Osteoblast (primary cell): ENCODE data around the gene PRKCE. TPM values are rescaled to one million over a fixed set of nuclear protein-coding genes. Genes with fewer than 3 reads are reported as not detected.

Source experiments
- DNase-seq: peaks from one replicate; pipeline ENCODE4 v3.0.0; 2011; ENCODE audit warnings: low spot score, mixed read lengths; ENCODE audit not compliant: insufficient read length; ENCODE audit errors: missing footprints
- H2AFZ ChIP-seq: 2 replicates; pipeline ENCODE4 v1.6.0; 2011; ENCODE audit warnings: mild to moderate bottlenecking, low read length
- H3K27ac ChIP-seq: 2 replicates; pipeline ENCODE4 v1.5.1; 2011; ENCODE audit warnings: mild to moderate bottlenecking, low read depth, low read length, moderate library complexity
- H3K27me3 ChIP-seq: 2 replicates; pipeline ENCODE4 v1.6.0; 2012; ENCODE audit warnings: mild to moderate bottlenecking, control low read depth, inconsistent platforms, low read length, moderate library complexity; ENCODE audit not compliant: insufficient read depth
- H3K36me3 ChIP-seq: 2 replicates; pipeline ENCODE4 v1.5.1; 2011; ENCODE audit warnings: mild to moderate bottlenecking, low read length, control low read depth, moderate library complexity; ENCODE audit not compliant: insufficient read depth
- H3K4me1 ChIP-seq: 2 replicates; pipeline ENCODE4 v1.5.1; 2011; ENCODE audit warnings: mild to moderate bottlenecking, low read length, control low read depth, moderate library complexity; ENCODE audit not compliant: insufficient read depth
- H3K4me2 ChIP-seq: 2 replicates; pipeline ENCODE4 v1.6.0; 2011; ENCODE audit warnings: mild to moderate bottlenecking, low read length; ENCODE audit not compliant: insufficient read depth
- H3K4me3 ChIP-seq: fragments of 200-600 bp; sonication (generic); 3 replicates; pipeline ENCODE4 v1.5.1; 2012; ENCODE audit warnings: mild to moderate bottlenecking, low read length, inconsistent platforms; ENCODE audit not compliant: insufficient read depth
- H3K79me2 ChIP-seq: 2 replicates; pipeline ENCODE4 v1.6.0; 2012; ENCODE audit warnings: mild to moderate bottlenecking, low read length, control low read depth, inconsistent platforms; ENCODE audit not compliant: insufficient read depth
- H3K9me3 ChIP-seq: 2 replicates; pipeline ENCODE4 v1.5.1; 2011; ENCODE audit warnings: low read depth, low read length, control low read depth
- H4K20me1 ChIP-seq: 2 replicates; pipeline ENCODE4 v1.6.0; 2012; ENCODE audit warnings: mild to moderate bottlenecking, low read length, control low read depth; ENCODE audit not compliant: insufficient read depth
- CTCF ChIP-seq: IDR thresholded peaks from 2 replicates; pipeline ENCODE4 v1.5.1; 2011; ENCODE audit warnings: mild to moderate bottlenecking, low read depth, low read length, moderate library complexity; ENCODE audit errors: extremely low read depth
- total RNA-seq: library from RNA; depleted of rRNA; stranded (reverse); fragments of >200 nt; gene quantifications from 2 replicates; pipeline ENCODE4 v1.2.3, GENCODE V29; 2012

The PRKCE gene
- total RNA-seq, 1 donor = 22.1 TPM

GRCh38 chr2:45935791-45936622 is 284.5 kb downstream of the PRKCE start:
- H4K20me1 ChIP-seq = no peaks in the 10 kb centered on the region
- H2AFZ ChIP-seq = no peak overlapping the region
- no peaks in the 10 kb centered on the region for H3K36me3 ChIP-seq
- peak; percentile 86 for TF ChIP-seq CTCF
- H3K9me3 ChIP-seq = no peaks in the 10 kb centered on the region
- peak; percentile 93 for DNase-seq
- H3K27me3 ChIP-seq = no peaks in the 10 kb centered on the region
- no peak overlapping the region for H3K4me2 ChIP-seq
- peaks cover 22% of the 10 kb centered on the region for H3K4me1 ChIP-seq
- no peak overlapping the region for H3K4me3 ChIP-seq
- H3K27ac ChIP-seq = peak overlapping the region; percentile 48
- no peaks in the 10 kb centered on the region for H3K79me2 ChIP-seq

GRCh38 chr2:45936623-45936979 is 285.1 kb downstream of the PRKCE start:
- Histone ChIP-seq H2AFZ (no peak overlapping the region), H3K4me1 (peaks cover 22% of the 10 kb centered on the region), H3K4me2 (no peak overlapping the region), H3K4me3 (no peak overlapping the region), H3K27me3 (no peaks in the 10 kb centered on the region), H4K20me1 (no peaks in the 10 kb centered on the region), H3K9me3 (no peaks in the 10 kb centered on the region), H3K36me3 (no peaks in the 10 kb centered on the region), H3K79me2 (no peaks in the 10 kb centered on the region), H3K27ac (peak overlapping the region; percentile 37)
- DNase-seq = no peak
- no peak for TF ChIP-seq CTCF

- Histone ChIP-seq H3K27ac (peak overlapping the region; percentile 65), H2AFZ (no peak overlapping the region), H4K20me1 (no peaks in the 10 kb centered on the region), H3K9me3 (no peaks in the 10 kb centered on the region), H3K36me3 (no peaks in the 10 kb centered on the region), H3K27me3 (no peaks in the 10 kb centered on the region), H3K79me2 (no peaks in the 10 kb centered on the region), H3K4me3 (no peak overlapping the region), H3K4me1 (peaks cover 29% of the 10 kb centered on the region), H3K4me2 (peak overlapping the region; percentile 71)
- TF ChIP-seq CTCF = no peak
- DNase-seq = no peak
Measured at GRCh38 chr2:45937990-45938389, 286.5 kb downstream of the PRKCE start.

- no peaks in the 10 kb centered on the region for H3K27me3 ChIP-seq
- H3K9me3 ChIP-seq = no peaks in the 10 kb centered on the region
- peak overlapping the region; percentile 32 for H3K4me3 ChIP-seq
- H4K20me1 ChIP-seq = no peaks in the 10 kb centered on the region
- H3K4me1 ChIP-seq = peaks cover 38% of the 10 kb centered on the region
- H3K4me2 ChIP-seq = peak overlapping the region; percentile 71
- H3K36me3 ChIP-seq = no peaks in the 10 kb centered on the region
- peak overlapping the region; percentile 7 for H2AFZ ChIP-seq
- H3K79me2 ChIP-seq = no peaks in the 10 kb centered on the region
- peak; percentile 81 for DNase-seq
- no peak for TF ChIP-seq CTCF
- H3K27ac ChIP-seq = peak overlapping the region; percentile 65
Measured at GRCh38 chr2:45938649-45939511, 287.4 kb downstream of the PRKCE start.
